GM19395 (cell line): Measurements from ENCODE around the gene NMRK1.

Source experiments
- ATAC-seq: cut with Tn5 transposase; IDR thresholded peaks from one replicate; pipeline ENCODE4 v1.9.1; 2021; ENCODE audit warnings: mild to moderate bottlenecking, moderate library complexity; ENCODE audit not compliant: unreplicated experiment

The NMRK1 gene

DNA sequence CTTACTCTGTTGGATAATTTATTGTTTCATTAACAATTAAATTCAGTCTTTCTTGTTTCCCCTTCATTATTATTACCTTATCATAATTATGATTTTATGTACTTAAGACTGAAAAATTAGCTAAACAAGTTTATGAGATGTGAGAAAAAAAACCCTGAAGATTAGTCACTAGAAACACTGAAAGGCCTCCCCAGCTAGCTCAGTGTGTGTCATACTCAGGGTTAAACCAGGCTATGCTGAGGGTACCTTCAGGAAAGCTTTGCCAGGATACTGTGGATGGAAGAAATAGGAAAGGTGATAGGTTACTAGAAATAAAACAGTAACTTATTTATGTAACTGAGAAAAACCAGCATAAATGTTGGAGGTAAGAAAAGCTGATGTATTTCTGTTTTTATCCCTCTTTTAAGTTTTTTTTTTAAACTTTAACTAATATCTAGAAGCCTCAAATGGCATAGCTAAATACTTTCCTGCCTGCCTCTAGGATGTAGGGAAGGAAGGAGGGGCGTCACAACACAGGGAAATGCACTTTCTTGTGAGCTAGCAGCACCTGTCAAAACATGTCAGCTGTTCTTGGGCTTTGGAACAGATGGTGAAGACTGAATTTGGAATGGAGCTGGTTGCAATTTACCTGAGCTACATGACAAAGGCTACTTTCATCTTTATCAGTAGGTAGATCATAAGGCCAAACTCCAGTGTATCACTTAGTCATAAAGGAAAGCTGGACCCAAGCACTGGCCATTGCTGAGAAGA, 24.2 kb downstream of the NMRK1 start:
- ATAC-seq, result no peak

DNA sequence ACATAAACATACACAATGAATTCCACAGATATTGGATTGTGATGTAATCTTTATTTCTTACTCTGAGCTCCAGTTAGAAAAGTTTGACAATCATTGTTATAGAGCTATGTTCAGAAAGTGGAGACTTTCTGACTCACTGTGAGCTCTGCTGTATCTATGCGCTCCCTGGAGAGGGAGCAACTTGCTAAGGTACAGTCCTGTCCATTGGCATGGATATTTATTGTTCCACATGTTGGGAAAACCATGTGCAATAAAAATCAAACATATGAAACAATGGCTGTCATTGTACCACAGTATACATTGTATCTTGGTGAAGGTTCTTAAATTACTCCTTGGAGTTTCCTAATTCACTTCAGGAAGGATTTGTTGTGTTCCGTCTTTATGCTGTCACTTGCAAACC, 26.8 kb downstream of the NMRK1 start:
- ATAC-seq, result no peak

DNA sequence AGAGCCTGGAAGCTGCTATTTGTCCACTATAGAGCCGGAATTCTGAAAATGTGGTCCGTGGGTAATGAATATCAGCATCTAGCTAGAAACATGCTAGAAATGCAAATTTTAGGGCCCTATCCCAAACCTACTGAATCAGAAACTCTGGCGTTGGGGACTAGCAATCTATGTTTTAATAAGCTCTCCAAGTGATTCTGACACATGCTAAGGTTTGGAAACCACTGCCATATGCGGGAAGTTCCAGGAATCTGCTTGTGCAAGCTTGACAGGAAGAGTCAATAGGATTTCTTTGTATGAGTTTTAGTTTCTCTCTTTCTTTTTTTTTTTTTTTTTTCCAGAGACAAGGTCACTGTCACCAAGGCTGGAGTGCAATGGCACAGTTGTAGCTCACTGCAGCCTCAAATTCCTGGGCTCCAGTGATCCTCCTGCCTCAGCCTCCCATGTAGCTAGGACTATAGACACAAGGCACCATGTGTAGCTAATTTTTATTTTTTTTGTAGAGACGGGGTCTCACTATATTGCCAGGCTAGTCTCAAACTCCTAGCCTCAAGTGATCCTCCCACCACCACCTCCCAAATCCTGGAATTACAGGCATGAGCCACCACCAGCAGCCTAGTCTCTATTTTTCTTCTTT, 33.5 kb downstream of the NMRK1 start:
- no peak for ATAC-seq

DNA sequence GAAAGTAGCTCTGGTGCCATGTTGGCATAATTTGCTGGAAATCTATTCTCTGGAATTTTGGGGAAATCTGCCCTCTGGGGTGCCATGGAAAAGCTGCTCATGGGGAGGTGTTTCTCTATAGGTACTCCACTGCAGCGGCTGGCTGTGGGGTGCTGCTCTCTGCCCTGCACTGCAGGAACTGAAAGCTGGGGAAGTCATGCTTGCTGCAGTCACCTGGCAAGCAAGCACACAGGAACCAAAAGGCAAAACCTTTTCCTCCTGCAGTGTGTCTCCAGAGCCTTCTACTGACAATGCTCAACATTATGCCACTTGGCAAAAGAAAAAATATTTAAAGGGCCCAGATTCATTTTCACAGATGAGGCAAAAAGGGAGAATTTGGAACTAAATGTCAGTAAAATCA, 34.1 kb downstream of the NMRK1 start:
- peak; percentile 89 for ATAC-seq

DNA sequence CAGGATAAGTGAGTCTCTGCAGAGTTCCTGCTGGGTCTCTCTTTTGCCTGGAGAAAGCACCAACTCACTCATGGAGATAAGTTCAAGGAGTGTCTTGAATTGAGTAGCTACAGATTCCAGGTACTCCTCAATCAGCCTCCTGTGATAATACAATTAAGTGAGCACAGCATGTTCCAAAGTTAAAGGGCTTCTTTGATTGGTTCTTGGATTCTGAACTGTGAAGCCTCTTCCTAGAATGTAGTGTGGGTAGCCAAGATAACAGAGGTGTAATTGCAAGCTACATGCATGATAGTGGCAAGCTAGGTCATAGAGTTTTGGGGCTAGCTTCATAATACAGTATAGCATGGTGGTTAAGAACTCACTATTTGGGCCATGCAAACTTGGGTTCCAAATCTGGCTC, 36.7 kb downstream of the NMRK1 start:
- ATAC-seq, result no peak

GRCh38 chr9:75047506-75047905, 40.4 kb downstream of the NMRK1 start:
- no peak for ATAC-seq

DNA sequence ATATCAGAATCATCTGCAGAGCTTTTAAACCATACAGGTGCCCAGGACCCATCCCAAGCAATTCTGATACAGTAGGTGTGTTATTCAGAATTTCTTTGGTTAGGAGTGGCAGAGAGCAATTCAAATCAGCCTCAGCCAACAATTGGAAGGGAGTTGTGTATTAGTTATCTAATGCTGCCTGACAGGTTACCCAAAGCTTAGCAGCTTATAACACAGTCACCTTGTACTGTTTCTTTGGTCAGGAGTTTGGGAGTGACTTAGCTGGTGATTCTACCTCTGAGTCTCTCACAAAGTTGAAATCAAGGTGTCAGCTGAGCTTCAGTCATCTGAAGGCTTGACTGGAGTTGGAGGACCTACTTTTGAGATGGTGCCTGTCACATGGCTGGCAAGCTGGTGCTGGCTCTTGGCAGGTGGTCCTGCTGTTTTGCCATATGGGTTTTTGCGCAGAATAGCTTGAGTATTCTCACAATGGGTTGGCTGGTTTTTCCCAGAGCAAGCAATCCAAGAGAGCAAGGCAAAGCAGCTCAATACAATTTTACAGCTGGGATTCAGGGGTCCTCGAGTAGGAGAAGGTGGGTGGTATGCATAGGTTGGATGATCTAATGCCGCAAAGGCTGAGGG, 41.1 kb downstream of the NMRK1 start:
- no peak for ATAC-seq

GRCh38 chr9:75041041-75041440, 46.9 kb downstream of the NMRK1 start:
- ATAC-seq, result no peak

DNA sequence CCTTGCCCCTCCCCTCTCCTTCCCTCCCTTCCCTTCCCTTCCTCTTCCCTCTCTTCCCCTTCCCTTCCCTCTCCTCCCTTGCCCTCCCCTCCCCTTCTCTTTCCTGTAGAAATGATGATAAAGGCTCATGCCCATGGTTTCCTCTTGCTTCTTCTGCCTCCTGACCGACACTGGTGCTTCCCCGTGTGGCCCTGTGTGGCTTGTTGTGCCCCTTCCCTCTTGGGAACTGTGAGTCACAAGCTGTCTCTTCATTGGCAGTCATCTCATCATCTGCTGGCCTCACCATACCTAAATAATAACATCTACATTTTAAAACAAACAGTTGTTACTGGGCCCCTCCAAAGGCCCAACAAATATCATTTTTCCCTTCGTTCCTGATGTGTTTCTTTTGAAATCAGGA, 48.2 kb downstream of the NMRK1 start:
- no peak for ATAC-seq

- ATAC-seq, result no peak
These were observed 48.9 kb downstream of the NMRK1 start for GRCh38 chr9:75039009-75039408.

DNA sequence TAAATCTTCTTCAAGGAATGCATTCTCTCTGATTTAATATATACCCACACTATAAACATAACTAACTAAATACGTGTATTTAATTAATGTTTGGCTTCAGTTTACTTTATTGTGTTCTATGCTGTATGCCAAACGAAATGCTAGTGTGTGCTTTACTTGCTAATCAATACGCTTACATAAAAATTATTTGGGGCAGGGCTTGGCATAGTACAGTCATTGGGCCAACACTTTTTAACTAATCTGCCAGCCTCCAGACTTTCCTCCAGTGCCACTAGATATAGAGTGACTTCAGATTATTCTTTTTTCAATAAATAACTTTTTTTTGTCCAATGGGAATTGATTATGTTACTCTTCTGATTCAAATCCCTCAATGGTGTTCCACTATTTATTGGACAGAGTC, 51.2 kb downstream of the NMRK1 start:
- no peak for ATAC-seq

- peak; percentile 88 for ATAC-seq
These were observed 54.0 kb downstream of the NMRK1 start for GRCh38 chr9:75033791-75034473.

DNA sequence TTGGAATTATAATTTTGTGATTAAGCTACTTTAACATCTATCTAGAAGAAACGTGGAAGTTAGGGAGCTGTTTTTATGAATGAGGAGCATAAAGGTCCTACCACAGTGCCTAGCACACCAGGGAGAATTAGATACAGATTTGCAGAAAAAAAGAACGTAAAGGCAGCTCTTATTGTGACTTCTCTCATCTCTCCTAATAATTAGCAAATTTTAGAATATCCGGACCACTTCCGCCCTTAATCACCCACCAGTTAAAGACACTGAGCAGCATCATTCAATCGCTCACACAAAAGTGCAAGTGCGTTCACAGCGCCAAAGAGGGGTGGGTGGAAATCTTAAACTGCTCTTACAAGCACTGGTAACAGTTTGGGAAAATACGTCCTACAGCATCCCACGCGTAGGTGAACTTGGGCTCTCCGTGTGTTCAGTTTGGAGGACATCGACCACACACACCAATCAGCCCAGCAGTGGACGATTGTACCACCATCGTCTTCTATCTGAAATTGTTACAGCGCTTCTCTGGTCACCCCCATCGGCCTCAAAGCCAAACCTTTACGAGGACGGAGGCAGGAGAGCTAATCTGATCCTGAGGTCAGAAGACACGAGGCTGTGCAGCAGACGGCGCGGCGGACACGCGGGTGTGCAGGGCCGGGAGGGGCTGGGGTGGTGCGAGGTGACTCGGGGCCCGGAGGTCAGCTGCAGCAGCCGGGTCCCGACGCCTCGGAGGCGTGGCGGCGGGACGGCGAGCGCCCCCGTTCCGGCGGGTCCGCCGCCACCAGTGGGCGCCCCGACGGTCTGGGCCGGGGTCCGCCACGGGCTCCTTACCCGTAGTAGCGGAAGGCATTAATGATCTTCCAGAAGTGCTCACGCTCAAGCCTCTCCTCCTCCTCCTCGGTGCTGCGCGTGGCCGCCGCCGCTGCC, 60.5 kb downstream of the NMRK1 start:
- peak; percentile 49 for ATAC-seq

- ATAC-seq, result no peak
These were observed 64.1 kb downstream of the NMRK1 start for GRCh38 chr9:75023846-75024245.

GRCh38 chr9:75019654-75020053, 68.3 kb downstream of the NMRK1 start:
- no peak for ATAC-seq

- no peak for ATAC-seq
These were observed 68.9 kb downstream of the NMRK1 start for GRCh38 chr9:75019022-75019421.

GRCh38 chr9:75017378-75017777, 70.6 kb downstream of the NMRK1 start:
- ATAC-seq, result no peak

DNA sequence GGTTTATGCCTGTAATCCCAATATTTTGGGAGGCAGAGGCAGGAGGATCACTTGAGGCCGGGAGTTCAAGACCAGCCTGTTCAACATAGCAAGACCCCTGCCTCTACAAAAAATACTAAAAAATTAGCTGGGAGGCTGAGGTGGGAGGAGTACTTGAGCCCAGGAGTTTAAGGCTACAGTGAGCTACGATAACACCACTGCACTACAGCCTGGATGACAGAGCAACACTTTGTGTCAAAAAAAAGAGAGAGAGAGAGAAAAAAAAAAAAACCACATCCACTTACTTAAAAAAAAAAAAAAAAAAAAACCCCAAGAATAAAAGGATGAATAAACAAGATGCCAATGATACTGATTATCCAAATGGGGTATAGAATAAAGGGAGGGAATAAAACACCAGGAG, 74.2 kb downstream of the NMRK1 start:
- no peak for ATAC-seq
